Cardiac muscle cell (in vitro differentiated cells and primary cell): Measurements from ENCODE around the gene FAM193A. TPM values are rescaled to one million over a fixed set of nuclear protein-coding genes. Genes with fewer than 3 reads are reported as not detected.
A peak's percentile ranks its signal among the peaks of the same experiment; 100 is the strongest.

Experiments
- DNase-seq, 2 donors: peaks; one replicate each; pipeline versions ENCODE4 v3.0.0 to v3.0.0-alpha.2; 2010 to 2017; ENCODE audit warnings: low read depth in 1 of 2, low spot score in 1 of 2
- H3K27ac ChIP-seq: fragments of 200-600 bp; sonication (generic); 2 replicates; pipeline ENCODE4 v1.5.1; 2016
- H3K27me3 ChIP-seq: fragments of 200-600 bp; sonication (generic); 2 replicates; pipeline ENCODE4 v1.6.0; 2016; ENCODE audit warnings: control low read depth
- H3K36me3 ChIP-seq: fragments of 200-600 bp; sonication (generic); 2 replicates; pipeline ENCODE4 v1.5.1; 2016; ENCODE audit warnings: control low read depth
- H3K4me1 ChIP-seq: fragments of 200-600 bp; sonication (generic); 2 replicates; pipeline ENCODE4 v1.8.1; 2017; ENCODE audit warnings: low read depth, mild to moderate bottlenecking, mixed run types
- H3K4me3 ChIP-seq: fragments of 200-600 bp; sonication (generic); 2 replicates; pipeline ENCODE4 v1.5.1; 2016; ENCODE audit warnings: mild to moderate bottlenecking
- H3K9me3 ChIP-seq: fragments of 200-600 bp; sonication (generic); 2 replicates; pipeline ENCODE4 v1.5.1; 2017; ENCODE audit warnings: low read depth, mild to moderate bottlenecking, control low read depth
- CTCF ChIP-seq: IDR thresholded peaks from 2 replicates; pipeline ENCODE4 v1.5.1; 2012; ENCODE audit warnings: low read depth, mild to moderate bottlenecking, low read length
- polyA plus RNA-seq: library from polyadenylated mRNA; unstranded; fragments of >200 nt; fragmentation: Nextera tagmentation; extraction: Ambion mirVana; gene quantifications from 2 replicates; pipeline ENCODE4 v1.2.1, GENCODE V29; 2016
- total RNA-seq: library from RNA; depleted of rRNA; stranded (reverse); fragments of >200 nt; gene quantifications from 2 replicates; pipeline ENCODE4 v1.2.3, GENCODE V29; 2016

Gene FAM193A
- total RNA-seq (17.3 and 34.0 TPM in 2 replicates), polyA plus RNA-seq (12.0 and 23.4 TPM in 2 replicates)

GRCh38 chr4:2536193-2537010 lies at the start of gene FAM193A:
Gene FAM193A (plus strand): TSS chr4:2536647. CDS start chr4:2536916, 269 bp downstream.
- Histone ChIP-seq H3K27ac (peak within 1 kb of the TSS; percentile 95), H3K4me3 (peak within 1 kb of the TSS; percentile 65), H3K9me3 (no peaks in the 10 kb centered on the region), H3K27me3 (no peaks in the 10 kb centered on the region), H3K4me1 (peaks cover 10% of the 10 kb centered on the region), H3K36me3 (no peaks in the 10 kb centered on the region)
- DNase-seq, result peak; percentile 99 to 100
- no peak for TF ChIP-seq CTCF

DNA sequence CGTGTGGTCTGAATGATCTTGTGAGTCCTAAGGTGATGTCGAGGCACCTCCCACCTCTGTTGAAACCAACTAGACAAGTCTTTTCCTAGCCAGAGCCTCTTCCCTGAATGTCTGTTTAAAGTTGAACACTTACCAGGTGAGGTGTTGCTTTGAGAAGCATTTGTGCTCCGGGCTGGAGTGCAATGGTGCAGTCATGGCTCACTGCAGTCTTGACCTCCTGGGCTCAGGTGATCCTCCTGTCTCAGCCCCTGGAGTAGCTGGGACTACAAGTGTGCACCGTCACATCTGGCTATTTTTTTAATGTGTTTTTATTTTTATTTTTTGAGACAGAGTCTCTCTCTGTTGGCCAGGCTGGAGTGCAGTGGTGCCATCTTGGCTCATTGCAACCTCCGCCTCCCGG lies 49.5 kb upstream of the FAM193A start:
- H3K36me3 ChIP-seq, result peaks cover 14% of the 10 kb centered on the region
- no peak overlapping the region for H3K4me3 ChIP-seq
- no peak overlapping the region for H3K27ac ChIP-seq
- peaks cover 5% of the 10 kb centered on the region for H3K4me1 ChIP-seq
- TF ChIP-seq CTCF, result no peak
- DNase-seq, result no peak
- no peaks in the 10 kb centered on the region for H3K27me3 ChIP-seq
- no peaks in the 10 kb centered on the region for H3K9me3 ChIP-seq

DNA sequence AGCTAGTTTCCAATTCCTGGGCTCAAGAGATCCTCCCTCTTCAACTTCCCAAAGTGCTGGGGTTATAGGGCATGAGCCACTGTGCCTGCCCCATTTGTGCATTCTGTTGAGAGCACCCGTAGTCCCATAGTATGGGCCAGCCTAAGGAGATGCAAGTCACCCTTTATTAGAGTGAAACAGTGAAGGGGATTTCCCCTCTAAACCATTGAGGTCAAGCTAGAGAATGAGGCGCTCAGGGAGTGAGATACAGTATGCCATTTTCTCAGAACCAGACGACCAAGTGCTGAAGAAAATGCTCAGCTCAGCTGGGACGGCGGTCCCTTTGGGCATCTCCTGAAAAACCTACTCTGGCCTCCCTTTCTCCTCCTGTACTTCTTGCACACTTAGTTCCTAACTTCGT lies 48.8 kb upstream of the FAM193A start:
- Histone ChIP-seq H3K4me3 (no peak overlapping the region), H3K9me3 (no peaks in the 10 kb centered on the region), H3K4me1 (peaks cover 5% of the 10 kb centered on the region), H3K27me3 (no peaks in the 10 kb centered on the region), H3K36me3 (peaks cover 19% of the 10 kb centered on the region), H3K27ac (no peak overlapping the region)
- no peak for DNase-seq
- no peak for TF ChIP-seq CTCF

DNA sequence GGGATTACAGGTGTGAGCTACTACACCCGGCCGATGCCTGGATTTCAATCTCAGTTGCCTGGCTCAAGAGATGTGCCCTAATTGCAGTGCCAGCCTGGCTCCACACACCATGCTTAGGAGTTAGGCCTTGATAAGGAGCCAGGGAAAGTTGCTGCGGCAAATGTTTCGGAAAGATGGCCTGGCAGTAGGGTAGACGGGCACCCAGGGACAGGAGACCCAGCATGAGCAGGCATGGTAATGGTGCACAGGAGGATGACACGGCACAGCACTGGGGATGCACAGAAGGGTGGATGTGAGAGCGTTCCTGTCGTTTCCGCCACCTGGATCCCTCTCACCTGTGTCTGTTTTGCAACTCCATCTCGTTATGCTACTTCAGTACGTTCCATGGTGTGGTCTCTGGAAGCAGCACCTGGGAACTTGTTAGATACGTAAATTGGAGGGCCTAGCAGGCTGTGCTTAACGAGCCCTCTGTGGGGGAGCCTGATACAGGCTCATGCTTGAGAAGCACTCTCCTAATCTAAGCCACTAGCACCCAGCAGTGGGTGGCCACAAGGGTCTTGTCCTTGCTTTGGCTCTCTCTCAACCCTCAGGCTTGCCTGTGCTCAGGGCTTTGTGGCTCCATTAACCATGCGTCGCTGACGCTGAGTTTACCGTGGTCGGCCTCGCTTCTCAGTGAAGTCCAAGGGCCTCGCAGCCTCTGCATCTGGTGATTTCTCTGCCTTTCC lies 47.2 kb upstream of the FAM193A start:
- H3K36me3 ChIP-seq, result peaks cover 24% of the 10 kb centered on the region
- H3K4me1 ChIP-seq, result peaks cover 3% of the 10 kb centered on the region
- no peaks in the 10 kb centered on the region for H3K27me3 ChIP-seq
- H3K9me3 ChIP-seq, result no peaks in the 10 kb centered on the region
- H3K27ac ChIP-seq, result no peak overlapping the region
- DNase-seq, result no peak
- no peak overlapping the region for H3K4me3 ChIP-seq
- no peak for TF ChIP-seq CTCF

- no peaks in the 10 kb centered on the region for H3K9me3 ChIP-seq
- H3K27me3 ChIP-seq, result no peaks in the 10 kb centered on the region
- DNase-seq, result peak in 1 of 2 donors; percentile 29
- H3K36me3 ChIP-seq, result peaks cover 24% of the 10 kb centered on the region
- H3K4me1 ChIP-seq, result no peaks in the 10 kb centered on the region
- TF ChIP-seq CTCF, result no peak
- no peak overlapping the region for H3K4me3 ChIP-seq
- no peak overlapping the region for H3K27ac ChIP-seq
Observed at GRCh38 chr4:2489841-2490552, 46.5 kb upstream of the FAM193A start.
